K562 (cell line): Measurements from ENCODE around the gene RABGAP1L. TPM values are rescaled to one million over a fixed set of nuclear protein-coding genes. Genes with fewer than 3 reads are reported as not detected.
A peak's percentile ranks its signal among the peaks of the same experiment; 100 is the strongest.

Experiments
- ATAC-seq: fragments of 200-7000 bp; cut with Tn5 transposase; 3 replicates; pipeline ENCODE4 v1.9.1; 2020; ENCODE audit warnings: moderate library complexity
- BruUV-seq: library from RNA; stranded (reverse); fragments of 400-500 nt; replicated peaks from 2 replicates; lab custom pipeline; 2021; lab: Mats Ljungman, UMichigan
- CTCF ChIA-PET: fragments of 300-600 bp; formaldehyde crosslinking; extraction: SDS; loops from one replicate; lab custom pipeline; 2021; ENCODE audit warnings: low intra/inter-chr PET ratio; lab: Yijun Ruan, JAX
- POLR2A ChIA-PET: fragments of 300-600, 350-650 bp; sonication (Branson Sonifier 250); formaldehyde crosslinking; extraction: SDS; loops from one replicate; lab custom pipeline; 2021; ENCODE audit warnings: antibody characterized with exemption, inconsistent platforms; lab: Yijun Ruan, JAX
- DNase-seq, 4 experiments: peaks; one replicate each; pipeline versions ENCODE4 v3.0.0 to v3.0.0-alpha.2; 2011 to 2018; ENCODE audit warnings: low spot score in 3 of 4, mixed read lengths in 3 of 4; ENCODE audit errors: extremely low read depth in 1 of 4
- FAIRE-seq: peaks from 2 replicates; lab custom pipeline; 2011; peaks lifted over from hg19 to GRCh38; lab: Jason Lieb, UNC
- H2AFZ ChIP-seq: 2 replicates; pipeline ENCODE4 v1.6.0; 2011; ENCODE audit warnings: low read depth, low read length, control low read depth, inconsistent platforms
- H3K27ac ChIP-seq: fragments of 200-600 bp; 3 replicates; pipeline ENCODE4 v1.8.0; 2011; ENCODE audit warnings: low read depth, mild to moderate bottlenecking, control low read depth, inconsistent platforms, low read length, moderate library complexity, mixed read lengths; ENCODE audit errors: extremely low read depth
- H3K27me3 ChIP-seq, 2 experiments: fragments of 300-600 bp in 1 of 2; 2 replicates in 1 of 2; 3 replicates in 1 of 2; pipeline versions ENCODE4 v1.6.0 to v1.8.0; 2011; ENCODE audit warnings: inconsistent platforms in 2 of 2, low read length in 2 of 2, mild to moderate bottlenecking in 1 of 2, mixed read lengths in 1 of 2, moderate library complexity in 1 of 2; ENCODE audit not compliant: control insufficient read depth in 2 of 2, insufficient read depth in 2 of 2
- H3K36me3 ChIP-seq: fragments of 300-600 bp; 3 replicates; pipeline ENCODE4 v1.8.0; 2011; ENCODE audit warnings: mild to moderate bottlenecking, low read length, inconsistent platforms; ENCODE audit not compliant: control insufficient read depth, insufficient read depth
- H3K4me1 ChIP-seq, 2 experiments: fragments of 200-600 bp in 1 of 2; replicated peaks in 1 of 2; 2 replicates in 1 of 2; 3 replicates in 1 of 2; pipeline versions ENCODE4 v1.5.1 to v1.8.0; 2011; ENCODE audit warnings: inconsistent platforms in 2 of 2, low read length in 2 of 2, mild to moderate bottlenecking in 1 of 2, mixed read lengths in 1 of 2, moderate library complexity in 1 of 2; ENCODE audit not compliant: control insufficient read depth in 2 of 2, insufficient read depth in 2 of 2
- H3K4me2 ChIP-seq: 2 replicates; pipeline ENCODE4 v1.6.1; 2011; ENCODE audit warnings: low read length, control low read depth, inconsistent platforms, mixed read lengths; ENCODE audit not compliant: insufficient read depth
- H3K4me3 ChIP-seq: fragments of 200-600 bp; sonication (generic), shearing (Covaris generic); 2 replicates; pipeline ENCODE4 v1.5.1; 2016; ENCODE audit warnings: control low read depth, inconsistent platforms
- H3K79me2 ChIP-seq: fragments of 200-600 bp; 3 replicates; pipeline ENCODE4 v1.8.0; 2011; ENCODE audit warnings: low read length, inconsistent platforms; ENCODE audit not compliant: control insufficient read depth, insufficient read depth
- H3K9ac ChIP-seq, 2 experiments: 2 replicates each; pipeline versions ENCODE4 v1.6.0 to v1.6.1; 2011; ENCODE audit warnings: low read depth in 2 of 2, low read length in 2 of 2, control low read depth in 1 of 2, inconsistent platforms in 1 of 2, mild to moderate bottlenecking in 1 of 2, mixed read lengths in 1 of 2; ENCODE audit not compliant: insufficient read depth in 1 of 2
- H3K9me1 ChIP-seq: one replicate; pipeline ENCODE4 v1.6.0; 2011; ENCODE audit warnings: inconsistent platforms, mild to moderate bottlenecking, low read length, moderate library complexity; ENCODE audit not compliant: control insufficient read depth, insufficient read depth
- H3K9me3 ChIP-seq: replicated peaks from 2 replicates; pipeline ENCODE4 v1.5.1; 2011; ENCODE audit warnings: low read depth, low read length, inconsistent platforms; ENCODE audit not compliant: control insufficient read depth, insufficient read depth
- H4K20me1 ChIP-seq: replicated peaks from 2 replicates; pipeline ENCODE4 v1.6.1; 2011; ENCODE audit warnings: low read length, inconsistent platforms, mixed read lengths; ENCODE audit not compliant: control insufficient read depth, insufficient read depth
- ARID1B ChIP-seq: fragments of 450-650 bp; IDR thresholded peaks from 2 replicates; pipeline ENCODE4 v1.6.1; 2016; ENCODE audit warnings: antibody characterized with exemption, mild to moderate bottlenecking, inconsistent platforms
- CBFA2T2 ChIP-seq: fragments of 450-650 bp; conservative IDR thresholded peaks from 2 replicates; pipeline ENCODE4 v1.6.1; 2017; ENCODE audit warnings: mild to moderate bottlenecking
- CBFA2T3 ChIP-seq: fragments of 450-650 bp; IDR thresholded peaks from 2 replicates; pipeline ENCODE4 v1.6.1; 2017
- CREB3 ChIP-seq: fragments of 450-650 bp; conservative IDR thresholded peaks from 2 replicates; pipeline ENCODE4 v1.6.1; 2016; ENCODE audit warnings: missing genetic modification characterization, low read depth, mild to moderate bottlenecking, missing compliant biosample characterization, moderate library complexity
- DACH1 ChIP-seq: fragments of 450-650 bp; IDR thresholded peaks from 2 replicates; pipeline ENCODE4 v1.6.1; 2018; ENCODE audit not compliant: partially characterized antibody
- FOXK2 ChIP-seq, 2 experiments: fragments of 450-650 bp; IDR thresholded peaks in 1 of 2; conservative IDR thresholded peaks in 1 of 2; 2 replicates each; pipeline ENCODE4 v1.6.1; 2016; ENCODE audit warnings: low read depth in 2 of 2, mild to moderate bottlenecking in 1 of 2
- HDAC8 ChIP-seq: fragments of 450-650 bp; IDR thresholded peaks from 2 replicates; pipeline ENCODE4 v1.6.1; 2016; ENCODE audit warnings: mild to moderate bottlenecking, missing genetic modification characterization, moderate library complexity, missing compliant biosample characterization
- RAD21 ChIP-seq, 2 experiments: fragments of 250-450 bp in 1 of 2; fragments of 450-650 bp in 1 of 2; sonication (Bioruptor Pico) in 1 of 2; formaldehyde crosslinking in 1 of 2; IDR thresholded peaks in 1 of 2; conservative IDR thresholded peaks in 1 of 2; 2 replicates each; pipeline versions ENCODE4 v1.4.0 to v1.8.0; 2020 to 2022; ENCODE audit warnings: mild to moderate bottlenecking in 2 of 2, moderate library complexity in 1 of 2
- RFX1 ChIP-seq: fragments of 450-650 bp; IDR thresholded peaks from 2 replicates; pipeline ENCODE4 v1.6.1; 2016; ENCODE audit warnings: mild to moderate bottlenecking, moderate library complexity
- ZNF384 ChIP-seq: IDR thresholded peaks from 2 replicates; pipeline ENCODE4 v1.6.1; 2012; ENCODE audit warnings: low read depth, low read length, improper control_type of control experiment
- ZNF77 ChIP-seq: fragments of 250-450 bp; sonication (Bioruptor Pico); IDR thresholded peaks from 2 replicates; pipeline ENCODE4 v1.5.0; 2020
- WGBS: fragments of 100-300 bp; shearing (Covaris generic); methylation state at CpG from one replicate; pipeline ENCODE4 v1.1.6; 2016; ENCODE audit warnings: low coverage, mixed read lengths; ENCODE audit not compliant: insufficient coverage; ENCODE audit errors: missing lambda C conversion rate; 5-methylcytosine and 5-hydroxymethylcytosine counted together
- in situ Hi-C: fragments of 300-500 bp; cut with MboI; formaldehyde crosslinking; loops from 4 replicates; pipeline ENCODE4 v1.15.0; 2018; ENCODE audit warnings: inconsistent platforms, mixed read lengths
- intact Hi-C: fragments of 100-400 bp; cut with micrococcal nuclease; formaldehyde crosslinking; loops from 2 replicates; pipeline ENCODE4 v1.14.2; 2022
- polyA plus RNA-seq, 8 experiments: library from polyadenylated mRNA; depleted of rRNA in 4 of 8; stranded (reverse) in 5 of 8; unstranded in 3 of 8; fragments of >200 nt; fragmentation: Nextera tagmentation in 2 of 8; fragmentation: Illumina TruSeq in 1 of 8; extraction: Ambion mirVana in 2 of 8; extraction: Trizol in 1 of 8; gene quantifications; 2 replicates each; pipeline versions ENCODE4 v1.2.1 to v1.2.3, GENCODE V29; 2011 to 2014; ENCODE audit warnings: inconsistent platforms in 1 of 8, missing spikeins in 1 of 8
- total RNA-seq, 7 experiments: library from RNA; depleted of rRNA in 6 of 7; stranded (reverse); fragments of >200 nt in 6 of 7; fragmentation: Illumina TruSeq in 2 of 7; extraction: Trizol in 2 of 7; gene quantifications; 2 replicates each; pipeline versions ENCODE4 v1.2.1 to v1.2.3, GENCODE V29; 2011 to 2021; ENCODE audit warnings: low replicate concordance in 1 of 7

The RABGAP1L gene
- total and polyA plus RNA-seq, 9 of the 15 experiments (the other 6 are each of a cell fraction or from before 2014, with no cell fraction given), result 16.5 to 44.9 (median 26.7) TPM

GRCh38 chr1:174872615-174873058 lies 713.3 kb downstream of the RABGAP1L start (continued):
- TF ChIP-seq CREB3 (tag), result no peak
- TF ChIP-seq FOXK2 (conservative IDR thresholded peaks at IDR 0.05 in 1 of 2, IDR thresholded peaks at IDR 0.05 in 1 of 2; ENCODE audit: low read depth in 2 of 2), result peak; percentile 68 to 70
- TF ChIP-seq CBFA2T3, result peak; percentile 97
- TF ChIP-seq HDAC8 (tag), result no peak
- peak; percentile 94 for TF ChIP-seq CBFA2T2
- TF ChIP-seq ZNF77, result no peak
- TF ChIP-seq ARID1B, result peak; percentile 97
- no peak for TF ChIP-seq RAD21 (CRISPR knock-in tag; conservative IDR thresholded peaks at IDR 0.05 in 1 of 2, IDR thresholded peaks at IDR 0.05 in 1 of 2)
- TF ChIP-seq RFX1, result peak; percentile 59

- no peak overlapping the region for H3K27ac ChIP-seq
- no peak overlapping the region for H3K4me3 ChIP-seq
Observed at GRCh38 chr1:174874331-174875053, 715.2 kb downstream of the RABGAP1L start.

More at GRCh38 chr1:174874331-174875053, 715.2 kb downstream of the RABGAP1L start:
- 0 out of 2 replicates have a peak overlapping the region, but pooled peaks have one; percentile 12 for H2AFZ ChIP-seq
- no peaks in the 10 kb centered on the region for H3K36me3 ChIP-seq
- peaks cover 7 to 16% of the 10 kb centered on the region in 2 experiments; a peak in 4 of 5 replicates for H3K4me1 ChIP-seq
- DNase-seq (no peak), ATAC-seq (no peak), FAIRE-seq (no peak)
- no peak overlapping the region for H3K4me2 ChIP-seq
- peaks cover 10% of the 10 kb centered on the region for H3K79me2 ChIP-seq
- H3K9me1 ChIP-seq, result no peaks in the 10 kb centered on the region
- no peaks in the 10 kb centered on the region for H3K27me3 ChIP-seq
- POLR2A ChIA-PET, result interaction anchor here (0.8 to 1.9 kb wide), 5 partner anchors 9 to 125 kb away, joined by 3 to 11 read pairs (median 3); partner anchors contain the start of gene CACYBP
- H4K20me1 ChIP-seq, result no peaks in the 10 kb centered on the region
- intact Hi-C loops, result no loop called here
- CTCF ChIA-PET, result no interaction called here
- TF ChIP-seq DACH1 (no peak), ZNF384 (0 out of 2 replicates have a peak, but pooled peaks have one; percentile 18)
- WGBS, result 62% methylated on average over 11 of the region's 11 CpGs
- BruUV-seq, result no TSS peak
- no peaks in the 10 kb centered on the region for H3K9me3 ChIP-seq
- no peak overlapping the region for H3K9ac ChIP-seq
- in situ Hi-C loops, result no loop called here
